ENCODE data around the gene FARS2.
"Not testable (repeated sequence)": the region's sequence is repeated elsewhere in the genome, so short reads cannot be mapped to it uniquely, and the experiment has no call there.

DNA sequence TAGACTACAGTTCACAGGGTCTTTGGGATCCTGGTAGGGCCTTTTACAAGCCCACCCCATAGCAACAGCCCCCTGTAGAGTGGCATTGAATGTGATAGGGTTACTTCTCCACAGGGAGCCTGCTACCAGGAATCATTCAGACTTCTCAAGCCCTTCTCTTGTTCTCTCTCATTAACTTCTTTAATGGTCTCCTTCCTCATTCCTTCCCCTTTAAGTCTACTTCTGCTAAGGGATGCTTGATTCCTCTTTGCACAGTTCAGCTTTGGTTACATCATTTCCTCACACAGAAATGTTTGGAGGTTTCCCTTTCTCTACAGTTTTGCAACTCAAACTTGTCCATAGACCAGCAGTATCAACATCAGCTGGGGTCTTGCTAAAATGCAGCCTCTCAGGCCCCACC is 437.8 kb downstream of the FARS2 start:
- not testable (repeated sequence) for TF ChIP-seq POLR2A, EP300 (IDR thresholded peaks at IDR 0.05)
